Caco-2 (cell line): ENCODE data around the gene CDKN1A. TPM values are rescaled to one million over a fixed set of nuclear protein-coding genes. Genes with fewer than 3 reads are reported as not detected.

Experiments used
- BruUV-seq: library from RNA; stranded (reverse); fragments of 400-500 nt; replicated peaks from 2 replicates; lab custom pipeline; 2021; lab: Mats Ljungman, UMichigan
- CTCF ChIA-PET: fragments of 300-600 bp; sonication (Branson Sonifier 250); formaldehyde crosslinking; loops from one replicate; lab custom pipeline; 2022; ENCODE audit warnings: antibody characterized with exemption; lab: Charles Lee
- POLR2A ChIA-PET: fragments of 300-600 bp; sonication (Branson Sonifier 250); formaldehyde crosslinking; loops from one replicate; lab custom pipeline; 2022; ENCODE audit warnings: antibody characterized with exemption; lab: Charles Lee
- DNase-seq, 2 experiments: peaks; one replicate each; pipeline versions ENCODE4 v3.0.0 to v3.0.0-alpha.2; 2020 to 2022
- H3K27me3 ChIP-seq: replicated peaks from 2 replicates; pipeline ENCODE4 v1.6.0; 2011; ENCODE audit warnings: low read length; ENCODE audit not compliant: control insufficient read depth, insufficient read depth
- H3K36me3 ChIP-seq: 2 replicates; pipeline ENCODE4 v1.5.1; 2011; ENCODE audit warnings: low read length; ENCODE audit not compliant: control insufficient read depth, insufficient read depth
- H3K4me1 ChIP-seq: fragments of 250-450 bp; sonication (Bioruptor Pico); 2 replicates; pipeline ENCODE4 v1.5.1; 2020; ENCODE audit warnings: mild to moderate bottlenecking
- H3K4me3 ChIP-seq: 2 replicates; pipeline ENCODE4 v1.5.1; 2011; ENCODE audit warnings: low read depth, mild to moderate bottlenecking, control low read depth, low read length
- H3K9me3 ChIP-seq: fragments of 250-450 bp; sonication (Bioruptor Pico); 2 replicates; pipeline ENCODE4 v1.5.1; 2020; ENCODE audit warnings: mild to moderate bottlenecking, moderate library complexity
- H3K27ac Mint-ChIP-seq: one replicate; pipeline ENCODE4 v1.8.0; 2022; ENCODE audit warnings: mixed read lengths; ENCODE audit not compliant: unreplicated experiment
- H3K27me3 Mint-ChIP-seq: one replicate; pipeline ENCODE4 v1.8.0; 2022; ENCODE audit warnings: mixed read lengths; ENCODE audit not compliant: insufficient read depth, unreplicated experiment
- H3K36me3 Mint-ChIP-seq: one replicate; pipeline ENCODE4 v1.8.0; 2022; ENCODE audit warnings: mild to moderate bottlenecking, mixed read lengths; ENCODE audit not compliant: insufficient read depth, unreplicated experiment
- H3K4me1 Mint-ChIP-seq: one replicate; pipeline ENCODE4 v1.8.0; 2022; ENCODE audit warnings: low read depth, mixed read lengths; ENCODE audit not compliant: unreplicated experiment
- H3K4me3 Mint-ChIP-seq: one replicate; pipeline ENCODE4 v1.8.0; 2022; ENCODE audit warnings: mild to moderate bottlenecking, moderate library complexity, mixed read lengths; ENCODE audit not compliant: unreplicated experiment
- H3K9me3 Mint-ChIP-seq: one replicate; pipeline ENCODE4 v1.8.0; 2022; ENCODE audit warnings: mixed read lengths; ENCODE audit not compliant: unreplicated experiment
- CTCF ChIP-seq, 2 experiments: fragments of 200-600 bp in 1 of 2; IDR thresholded peaks; 1 replicate in 1 of 2; 2 replicates in 1 of 2; pipeline versions ENCODE4 v1.5.1 to v1.8.0; 2011 to 2022; ENCODE audit warnings: antibody characterized with exemption in 1 of 2, control low read depth in 1 of 2, inconsistent platforms in 1 of 2, low read depth in 1 of 2, low read length in 1 of 2, mild to moderate bottlenecking in 1 of 2, moderate library complexity in 1 of 2; ENCODE audit not compliant: insufficient read depth in 1 of 2, severe bottlenecking in 1 of 2, unreplicated experiment in 1 of 2
- intact Hi-C: fragments of 100-400 bp; cut with micrococcal nuclease; formaldehyde crosslinking; loops from one replicate; pipeline ENCODE4 v1.10.0; 2022; ENCODE audit not compliant: unreplicated experiment
- total RNA-seq: library from RNA; stranded (reverse); gene quantifications from 2 replicates; pipeline ENCODE4 v1.2.3, GENCODE V29; 2022

Gene CDKN1A
- total RNA-seq, 1 experiment from 2014 or later: 3.0 TPM

- Mint-ChIP-seq H3K4me3 (no peak overlapping the region), H3K27me3 (peaks cover 13% of the 10 kb centered on the region), H3K36me3 (no peaks in the 10 kb centered on the region), H3K27ac (no peak overlapping the region), H3K9me3 (no peaks in the 10 kb centered on the region), H3K4me1 (no peaks in the 10 kb centered on the region)
- intact Hi-C loops: loop anchor here (1.0 kb wide), 1 partner anchor 78 kb away; no protein-coding TSS in a partner anchor
- no peaks in the 10 kb centered on the region for H3K36me3 ChIP-seq
- no peak overlapping the region for H3K4me3 ChIP-seq
- no peaks in the 10 kb centered on the region for H3K27me3 ChIP-seq
- BruUV-seq: no TSS peak
- CTCF ChIA-PET: no interaction called here
- POLR2A ChIA-PET: no interaction called here
- peak in 1 of 2 experiments; percentile 26 for TF ChIP-seq CTCF (IDR thresholded peaks at IDR 0.05; ENCODE audit: insufficient read depth in 1 of 2, low read depth in 1 of 2, low read length in 1 of 2, severe bottlenecking in 1 of 2, unreplicated experiment in 1 of 2)
- H3K9me3 ChIP-seq: no peaks in the 10 kb centered on the region
- no peak for DNase-seq
- H3K4me1 ChIP-seq: no peaks in the 10 kb centered on the region
Measured at GRCh38 chr6:36701401-36701991, 23.0 kb downstream of the CDKN1A start.

- ChIA-PET POLR2A (no interaction called here), CTCF (interaction anchor here (0.5 kb wide), 1 partner anchor 57 kb away, joined by 3 read pairs; no protein-coding TSS in a partner anchor)
- Histone ChIP-seq H3K4me3 (no peak overlapping the region), H3K27me3 (no peaks in the 10 kb centered on the region), H3K9me3 (no peaks in the 10 kb centered on the region), H3K36me3 (no peaks in the 10 kb centered on the region), H3K4me1 (no peaks in the 10 kb centered on the region)
- no peak for TF ChIP-seq CTCF (IDR thresholded peaks at IDR 0.05; ENCODE audit: insufficient read depth in 1 of 2, low read depth in 1 of 2, low read length in 1 of 2, severe bottlenecking in 1 of 2, unreplicated experiment in 1 of 2)
- H3K27me3 Mint-ChIP-seq: peaks cover 13% of the 10 kb centered on the region
- intact Hi-C loops: no loop called here
- BruUV-seq: no TSS peak
- no peaks in the 10 kb centered on the region for H3K36me3 Mint-ChIP-seq
- no peak overlapping the region for H3K4me3 Mint-ChIP-seq
- H3K27ac Mint-ChIP-seq: no peak overlapping the region
- no peaks in the 10 kb centered on the region for H3K4me1 Mint-ChIP-seq
- H3K9me3 Mint-ChIP-seq: no peaks in the 10 kb centered on the region
- peak in 1 of 2 experiments; percentile 7 for DNase-seq
Measured at GRCh38 chr6:36702656-36703055, 24.1 kb downstream of the CDKN1A start.

- peak in 1 of 2 experiments; percentile 0 for DNase-seq
- TF ChIP-seq CTCF (IDR thresholded peaks at IDR 0.05; ENCODE audit: insufficient read depth in 1 of 2, low read depth in 1 of 2, low read length in 1 of 2, severe bottlenecking in 1 of 2, unreplicated experiment in 1 of 2): no peak
- BruUV-seq: no TSS peak
- Histone ChIP-seq H3K4me3 (no peak overlapping the region), H3K27me3 (no peaks in the 10 kb centered on the region), H3K4me1 (no peaks in the 10 kb centered on the region), H3K36me3 (no peaks in the 10 kb centered on the region), H3K9me3 (no peaks in the 10 kb centered on the region)
- H3K9me3 Mint-ChIP-seq: no peaks in the 10 kb centered on the region
- H3K36me3 Mint-ChIP-seq: no peaks in the 10 kb centered on the region
- CTCF ChIA-PET: no interaction called here
- no peaks in the 10 kb centered on the region for H3K4me1 Mint-ChIP-seq
- peaks cover 13% of the 10 kb centered on the region for H3K27me3 Mint-ChIP-seq
- no peak overlapping the region for H3K27ac Mint-ChIP-seq
- intact Hi-C loops: no loop called here
- POLR2A ChIA-PET: no interaction called here
- no peak overlapping the region for H3K4me3 Mint-ChIP-seq
Measured at GRCh38 chr6:36703081-36703606, 24.6 kb downstream of the CDKN1A start.
